CD4-positive, alpha-beta T cell treated with Interleukin-2 at 100 ng/mL for 4 hours (primary cell): ENCODE data around the gene MGMT.

Experiments
- DNase-seq: peaks from one replicate; pipeline ENCODE4 v3.0.0-alpha.2; 2020; ENCODE audit warnings: low spot score

Gene MGMT

DNA sequence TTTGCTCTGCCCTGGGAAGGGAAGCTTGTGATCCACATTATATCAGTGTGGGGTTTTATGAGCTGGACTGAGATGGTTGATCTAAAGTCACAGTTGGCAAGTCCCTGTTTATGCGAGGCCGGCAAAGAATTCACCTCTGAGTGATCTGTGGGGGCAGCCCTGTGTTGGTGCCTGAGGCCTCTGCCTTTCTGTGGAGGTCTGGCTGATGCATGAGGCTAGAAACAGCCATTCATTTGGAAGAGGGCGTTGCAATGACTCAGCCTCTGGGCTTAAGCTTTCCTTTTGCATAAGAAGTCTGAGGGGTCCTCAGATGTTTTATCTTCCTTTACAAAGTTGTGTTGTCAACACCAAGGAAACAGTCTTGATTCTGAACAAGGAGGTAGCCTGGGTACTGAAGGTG is 126.9 kb downstream of the MGMT start:
- no peak for DNase-seq

DNA sequence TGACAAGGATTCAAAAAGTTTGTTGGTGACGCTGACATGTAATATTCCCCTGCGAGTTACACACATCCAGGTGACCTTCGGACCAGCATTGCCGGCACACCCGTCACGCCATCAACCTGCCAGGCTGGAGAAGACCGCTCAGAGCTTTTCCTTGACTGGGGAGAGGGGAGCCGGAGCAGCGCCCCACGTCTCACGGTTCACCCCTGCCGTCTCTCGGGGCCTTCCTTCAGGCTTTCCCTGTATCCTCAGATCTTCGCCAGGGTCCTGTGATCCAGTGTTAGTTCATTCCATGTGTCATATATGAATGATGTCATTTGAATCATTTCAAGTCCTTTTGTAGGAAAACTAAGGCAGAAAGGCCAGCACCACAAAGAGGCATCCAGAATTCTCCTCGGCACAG is 127.8 kb downstream of the MGMT start:
- no peak for DNase-seq

DNA sequence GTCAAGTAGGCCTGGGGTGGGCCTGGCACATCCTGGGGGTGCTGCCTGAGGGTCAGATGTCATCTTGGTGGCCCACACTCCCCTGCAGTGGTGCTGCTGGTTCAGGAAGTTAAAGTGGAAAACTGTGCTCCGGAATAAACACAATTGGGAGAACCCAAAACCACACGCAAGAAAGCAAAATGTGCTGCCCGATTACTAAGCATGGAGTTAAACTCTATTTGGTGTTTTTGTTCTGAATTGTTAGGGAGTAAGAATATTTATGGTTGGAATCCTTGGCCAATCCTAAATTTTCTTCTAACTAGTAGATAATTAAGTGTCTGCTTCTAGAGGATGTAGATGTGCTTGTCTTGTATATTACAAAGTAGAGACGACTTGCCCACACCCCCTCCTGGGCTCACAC is 131.4 kb downstream of the MGMT start:
- no peak for DNase-seq

DNA sequence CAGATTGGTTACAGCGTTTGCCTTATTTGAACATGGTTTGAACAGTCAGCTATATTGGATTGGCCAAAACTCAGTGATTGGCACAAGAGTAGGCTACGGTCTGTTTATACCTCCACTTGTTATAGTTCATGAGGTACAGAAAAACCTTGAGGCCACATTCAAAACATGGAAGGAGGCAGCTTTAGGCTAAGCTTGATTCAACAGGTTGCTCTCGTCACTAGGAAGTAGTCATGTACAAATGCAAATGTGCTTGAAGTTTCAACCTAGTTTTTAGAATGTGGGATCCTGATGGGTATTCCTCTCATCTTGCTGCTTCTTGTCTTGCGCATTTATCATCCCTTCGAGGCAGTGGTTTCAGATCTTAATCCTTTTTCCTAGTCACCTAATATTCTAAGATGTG is 132.1 kb downstream of the MGMT start:
- no peak for DNase-seq

DNA sequence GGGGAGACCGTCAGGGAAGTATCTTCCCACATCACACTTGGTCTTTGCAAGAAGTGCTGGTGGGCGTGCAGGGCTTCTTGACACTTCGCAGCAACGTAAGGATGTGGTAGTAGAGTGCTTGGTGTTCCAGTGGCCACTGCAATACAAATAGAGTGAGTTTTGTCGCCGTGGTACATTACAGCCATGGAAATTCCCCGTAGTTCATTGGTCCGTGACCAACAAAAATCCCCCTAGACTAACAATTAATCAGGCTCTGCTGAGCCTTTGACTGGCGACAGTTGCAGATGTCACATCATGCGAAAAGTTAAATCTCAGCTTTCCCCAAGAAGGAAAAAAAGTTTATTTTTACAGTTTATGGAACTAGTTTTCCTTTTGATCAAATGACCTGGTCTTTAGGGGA is 134.7 kb downstream of the MGMT start:
- no peak for DNase-seq

DNA sequence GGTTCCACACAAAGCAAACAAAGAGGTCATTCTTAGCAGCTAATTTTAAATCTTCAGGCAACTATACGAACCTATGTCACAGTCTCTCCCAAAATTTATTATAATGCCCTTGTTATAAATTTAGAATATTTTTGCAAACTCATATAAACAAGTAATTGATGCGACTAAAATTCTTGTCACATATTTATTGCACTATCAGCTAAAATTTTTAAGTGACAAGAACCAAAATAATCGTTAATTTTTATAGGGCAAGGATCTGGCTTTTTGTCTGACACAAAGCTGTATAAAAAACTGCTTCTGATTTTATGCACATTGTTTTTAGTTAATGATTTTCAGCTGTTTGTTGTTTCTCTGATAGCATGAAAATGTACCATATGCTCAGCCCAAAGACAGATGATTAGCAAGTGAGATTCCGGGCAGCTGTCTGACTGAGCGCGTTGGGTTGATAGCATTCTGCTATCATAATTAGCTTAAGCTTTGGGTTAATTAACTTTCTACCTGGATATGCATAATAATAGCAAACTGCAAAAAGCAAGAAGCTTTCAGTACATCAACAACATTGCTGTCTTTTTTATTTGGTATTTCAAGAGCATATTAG is 136.0 kb downstream of the MGMT start:
- no peak for DNase-seq

DNA sequence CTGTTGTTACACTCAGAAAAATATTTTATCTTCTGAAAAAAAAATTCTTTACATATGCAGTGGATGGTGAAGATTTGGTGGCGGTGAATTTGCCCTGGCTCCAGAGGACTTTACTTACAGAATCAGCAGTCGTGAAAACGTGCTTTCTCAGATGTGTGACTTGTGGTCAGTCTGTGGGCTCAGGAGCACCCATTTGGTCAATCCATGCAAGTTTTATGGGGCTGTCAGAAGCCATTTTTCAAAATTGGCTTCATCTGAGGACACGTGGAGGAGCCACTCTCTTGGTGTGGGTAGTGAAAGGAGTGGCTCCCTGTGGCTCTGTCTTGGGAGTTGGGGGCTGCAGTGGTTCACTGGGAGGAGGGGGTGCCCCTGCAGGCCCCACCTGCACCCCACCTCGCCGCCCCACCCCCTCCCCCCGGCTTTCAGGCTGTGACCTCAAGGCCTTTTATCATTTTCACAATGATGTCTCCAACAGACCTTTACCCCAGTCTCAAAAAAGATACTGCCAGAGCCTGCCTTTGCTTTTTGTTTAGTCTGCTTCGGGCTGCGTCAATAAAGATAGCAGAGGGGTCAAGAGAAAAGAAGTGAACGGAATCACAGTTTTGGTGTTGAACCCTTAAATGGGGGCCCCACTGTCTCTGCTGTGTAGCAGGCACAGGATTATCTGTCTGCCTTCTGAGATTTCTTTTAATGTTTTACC is 137.4 kb downstream of the MGMT start:
- DNase-seq = no peak

DNA sequence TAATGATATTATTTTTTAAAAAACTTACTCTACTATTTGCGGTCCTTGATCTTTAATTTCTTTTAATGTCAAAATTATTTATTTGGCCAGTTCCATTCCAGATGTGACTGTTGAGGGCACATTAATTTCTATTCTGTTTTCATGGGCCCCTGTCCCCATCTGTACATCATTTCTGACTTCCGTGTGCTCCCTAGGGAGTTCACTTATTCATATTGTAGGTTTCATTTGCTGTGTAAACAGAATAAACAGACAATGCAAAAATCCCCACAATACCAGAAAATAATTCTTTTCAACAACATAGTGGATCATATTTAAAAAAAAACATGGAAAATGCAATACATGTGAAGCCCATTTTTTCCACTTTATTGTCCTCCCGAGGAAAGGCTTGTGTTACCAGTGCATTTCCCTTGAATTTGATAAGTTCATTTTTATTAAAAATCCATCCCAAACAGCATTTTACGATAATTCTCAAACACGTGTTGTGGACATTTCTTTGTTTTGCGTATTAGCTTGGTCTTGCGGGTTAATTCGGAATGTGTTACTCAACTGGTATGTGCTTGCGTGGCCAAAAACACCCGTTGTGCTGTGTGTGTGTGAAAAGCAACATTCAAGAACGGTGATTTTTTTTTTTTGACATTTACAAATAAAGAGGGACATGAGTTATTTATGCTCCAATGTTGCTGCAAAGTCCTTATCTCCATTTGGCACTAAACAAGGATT is 138.4 kb downstream of the MGMT start:
- DNase-seq = no peak

DNA sequence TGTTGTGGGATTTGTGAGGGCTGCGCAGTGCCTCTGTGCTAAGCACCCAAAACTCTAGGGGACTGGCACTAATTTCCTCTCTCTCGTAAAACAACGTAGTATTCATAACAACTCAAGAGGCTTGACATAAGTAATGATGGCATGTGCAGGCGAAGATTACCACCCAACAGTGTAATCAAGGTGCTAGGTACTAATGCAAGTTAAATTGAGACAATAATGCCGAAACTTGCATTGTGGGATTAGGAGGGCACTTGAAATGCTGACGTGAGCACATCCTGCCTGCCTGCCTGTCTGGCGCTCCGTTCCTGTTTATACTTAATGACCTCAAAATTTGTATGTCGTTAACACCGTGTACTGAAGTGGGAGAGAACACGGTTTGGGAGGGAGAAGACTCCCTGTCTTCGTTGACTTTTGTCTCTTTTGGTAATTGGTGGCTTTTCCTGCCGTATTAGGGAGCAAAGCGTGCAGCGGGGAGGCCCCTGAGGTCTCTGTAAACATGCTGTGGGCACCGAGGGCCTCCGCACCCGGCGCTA is 139.0 kb downstream of the MGMT start:
- DNase-seq = no peak

DNA sequence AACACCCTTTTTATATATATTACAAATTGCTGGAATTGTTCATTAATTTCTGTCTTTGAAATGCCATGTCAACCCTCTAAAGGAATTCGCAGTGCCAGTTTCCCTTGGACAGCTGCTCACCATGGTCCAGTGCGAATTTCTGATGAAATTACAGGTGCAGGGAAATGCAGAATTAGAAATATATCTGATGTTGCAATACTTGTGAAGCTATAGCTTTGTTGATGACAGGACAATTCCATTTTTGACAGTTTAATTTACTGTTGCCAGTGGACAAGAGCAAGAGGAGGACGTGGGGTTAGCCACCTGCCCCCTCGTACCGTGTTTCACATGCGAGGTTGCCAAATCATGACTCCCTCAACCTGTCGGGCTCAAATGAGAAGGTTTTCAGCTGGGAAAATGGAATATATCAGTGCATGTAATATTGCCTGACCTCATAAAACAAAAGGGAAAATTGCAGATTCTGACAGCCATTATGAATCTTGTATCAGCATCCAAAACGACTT is 140.6 kb downstream of the MGMT start:
- no peak for DNase-seq

DNA sequence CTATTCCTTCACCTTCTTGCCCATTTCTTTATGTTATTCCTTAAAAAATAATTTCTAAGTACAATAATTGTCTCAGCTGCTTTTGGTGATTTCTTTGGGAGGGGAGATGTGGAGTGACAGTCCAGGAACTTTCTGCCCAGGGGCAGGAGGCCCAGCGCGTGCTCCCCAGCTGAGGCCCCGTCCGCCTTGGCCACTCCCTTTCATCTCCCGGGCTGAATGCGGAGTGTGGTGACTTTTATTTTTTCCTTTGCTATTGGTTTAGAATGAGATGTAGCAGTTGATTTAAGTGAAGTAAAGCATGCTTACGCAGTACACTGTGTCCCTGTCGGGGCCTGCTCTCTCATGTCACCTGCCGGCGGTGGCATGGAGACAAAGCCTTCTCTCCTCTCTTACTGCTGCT is 141.6 kb downstream of the MGMT start:
- no peak for DNase-seq

DNA sequence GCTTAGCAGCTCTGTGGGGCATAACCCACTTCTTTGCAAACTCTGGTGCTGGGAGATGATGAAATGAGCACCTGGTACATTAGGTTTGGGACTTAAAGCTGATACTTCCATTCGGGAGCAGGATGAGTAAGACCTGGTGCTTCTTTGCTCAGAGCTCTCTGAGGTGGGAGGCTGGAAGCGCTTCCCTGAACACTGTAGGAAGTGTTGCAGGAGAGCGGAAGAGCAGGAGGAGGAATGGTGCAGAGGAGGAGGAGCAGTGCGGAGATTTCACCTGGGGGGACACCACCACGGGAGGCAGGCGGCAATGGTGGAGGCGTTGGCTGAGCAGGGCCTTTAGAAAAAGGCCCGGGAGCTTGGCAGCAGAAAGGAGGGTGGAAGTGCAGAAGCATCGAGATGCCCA is 142.5 kb downstream of the MGMT start:
- DNase-seq = no peak

DNA sequence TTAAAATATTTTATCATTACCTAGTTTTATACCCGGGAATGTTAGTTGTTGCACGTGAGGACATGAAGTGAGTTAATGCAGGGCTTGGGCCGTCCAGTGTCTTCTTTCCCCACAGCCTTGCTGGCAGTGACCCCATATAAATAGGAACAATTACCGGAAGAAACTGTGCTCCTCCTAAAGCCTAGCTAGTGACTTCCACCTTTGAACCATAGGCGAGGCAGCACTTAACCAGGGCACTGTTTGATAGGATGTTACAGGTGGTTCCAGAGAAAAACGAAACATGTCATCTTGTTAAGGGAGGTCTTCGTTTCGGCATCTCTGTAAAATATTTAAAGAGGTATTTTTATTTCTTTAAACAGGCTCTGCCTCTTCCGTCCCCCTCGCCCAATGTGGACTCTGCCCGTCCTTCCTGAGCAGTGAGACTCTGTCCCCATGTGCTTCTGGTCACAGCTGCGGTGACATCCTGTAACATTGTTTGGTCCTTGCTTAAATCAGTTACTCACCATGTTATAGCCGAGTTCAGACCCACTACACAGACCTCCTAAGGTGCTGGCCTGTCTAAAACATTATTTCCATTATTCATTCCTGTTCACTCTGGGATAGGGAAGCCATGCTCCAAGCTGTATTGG is 145.6 kb downstream of the MGMT start:
- no peak for DNase-seq

DNA sequence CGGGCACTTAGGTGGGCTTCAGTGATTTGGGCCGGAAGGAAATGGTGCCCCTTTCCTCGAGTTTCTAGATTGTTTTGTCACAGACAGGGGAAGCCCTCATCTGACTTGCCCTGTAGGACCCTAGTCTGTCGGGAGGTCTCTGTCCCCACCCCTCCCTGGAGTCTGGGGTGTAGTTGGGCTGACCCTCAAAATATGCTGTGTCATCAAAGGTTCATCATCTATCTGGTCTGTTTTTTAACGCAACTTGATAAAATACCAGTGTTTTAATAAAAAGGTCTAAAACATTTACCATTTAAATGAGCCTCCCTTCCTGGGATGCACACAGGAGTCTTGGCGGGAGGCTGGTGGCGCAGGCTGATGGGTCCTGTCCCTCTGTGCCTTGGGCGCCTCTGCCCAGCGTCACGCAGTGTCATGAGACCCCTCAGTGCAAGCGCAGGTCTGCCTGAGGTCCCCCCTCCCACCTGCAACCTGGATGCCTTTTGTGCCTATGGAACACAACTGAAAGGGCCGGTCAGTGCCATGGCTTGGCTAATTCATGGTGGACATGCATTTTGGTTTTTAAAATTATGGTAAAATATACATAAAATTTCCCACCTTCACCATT is 146.4 kb downstream of the MGMT start:
- DNase-seq = no peak

DNA sequence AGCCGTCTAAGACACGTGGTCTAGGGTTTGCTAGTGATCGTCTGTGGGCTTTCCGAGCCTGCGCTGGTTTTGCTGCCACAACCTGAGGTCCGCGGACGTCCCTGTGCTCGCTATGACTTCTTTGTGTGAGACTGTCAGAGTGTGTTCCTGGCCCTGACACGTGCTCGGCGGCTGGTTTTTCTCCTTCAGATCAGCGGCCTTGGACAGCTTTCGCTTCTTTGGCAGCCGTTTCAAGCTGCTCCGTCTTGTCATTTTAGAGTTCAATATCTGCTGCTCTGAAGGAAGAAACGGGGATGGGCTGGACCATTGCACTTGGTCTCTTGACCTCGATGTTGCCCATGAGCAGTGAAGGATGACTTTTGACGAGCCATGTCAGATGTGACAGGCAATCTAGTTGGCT is 147.3 kb downstream of the MGMT start:
- no peak for DNase-seq

DNA sequence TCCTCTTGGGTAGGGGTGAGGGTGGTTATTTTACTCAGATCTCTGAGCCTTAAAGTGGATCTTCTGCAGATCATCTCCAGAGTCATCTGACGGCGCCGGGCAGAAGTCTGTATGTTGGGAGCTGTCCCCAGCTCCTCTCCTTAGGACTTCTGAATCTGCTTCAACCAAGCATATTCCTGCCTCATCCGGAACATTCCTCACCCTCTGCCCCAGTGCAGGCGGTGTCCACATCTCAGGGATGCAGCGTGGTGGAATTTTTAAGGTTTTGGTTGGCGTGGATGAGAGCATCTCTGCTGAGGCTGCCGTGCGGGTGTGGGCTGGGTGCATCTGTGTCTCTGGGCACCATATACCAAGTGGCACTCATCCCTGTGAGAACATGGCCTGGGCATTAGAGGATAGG is 148.3 kb downstream of the MGMT start:
- no peak for DNase-seq

DNA sequence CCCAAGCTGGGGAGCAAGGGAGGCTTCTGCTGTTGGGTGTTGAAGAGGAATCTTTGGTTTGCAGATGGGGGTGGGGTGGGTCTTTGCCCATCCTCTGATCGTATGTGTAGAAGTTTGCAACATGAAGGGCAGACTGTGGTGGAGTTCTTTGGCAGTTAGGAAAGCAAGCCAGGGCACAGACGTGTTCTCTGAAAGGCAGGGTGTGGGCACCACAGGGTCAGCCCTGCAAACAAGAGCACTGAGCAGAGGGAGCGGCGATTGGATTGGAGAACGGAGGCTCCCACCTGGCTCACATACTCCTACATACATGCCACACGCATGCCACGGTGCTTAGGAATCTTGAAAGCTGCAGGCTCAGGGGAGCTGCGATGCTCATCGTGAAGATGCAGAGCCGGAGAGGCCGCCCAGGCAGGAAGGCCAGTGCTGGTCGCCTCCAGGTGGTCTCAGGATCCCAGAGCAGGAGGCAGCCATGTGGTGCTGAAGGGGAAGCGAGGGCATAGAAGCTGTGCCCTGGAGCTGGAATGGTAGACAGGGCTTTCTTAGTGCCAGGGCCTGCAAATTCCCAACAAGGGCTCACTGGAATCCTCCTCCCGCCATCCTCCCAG is 149.0 kb downstream of the MGMT start:
- no peak for DNase-seq

DNA sequence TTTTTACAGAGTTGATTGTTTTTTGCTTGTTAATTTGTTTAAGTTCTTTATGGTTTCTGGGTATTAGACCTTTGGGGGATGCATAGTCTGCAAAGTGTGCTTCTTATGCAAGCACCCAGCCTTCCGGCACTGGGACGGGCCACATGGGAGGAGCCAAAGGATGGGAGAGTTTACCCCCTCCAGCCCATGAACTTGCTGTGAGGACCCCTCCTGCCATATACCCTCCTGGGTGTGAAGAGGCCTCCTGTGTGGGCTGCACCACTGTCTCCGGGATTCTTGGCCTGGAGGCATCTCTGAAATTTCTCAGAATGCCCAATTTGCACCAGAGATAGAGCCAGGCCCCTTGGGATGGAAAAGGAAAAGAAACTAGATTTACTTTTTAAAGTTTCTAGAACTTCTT is 150.7 kb downstream of the MGMT start:
- no peak for DNase-seq

DNA sequence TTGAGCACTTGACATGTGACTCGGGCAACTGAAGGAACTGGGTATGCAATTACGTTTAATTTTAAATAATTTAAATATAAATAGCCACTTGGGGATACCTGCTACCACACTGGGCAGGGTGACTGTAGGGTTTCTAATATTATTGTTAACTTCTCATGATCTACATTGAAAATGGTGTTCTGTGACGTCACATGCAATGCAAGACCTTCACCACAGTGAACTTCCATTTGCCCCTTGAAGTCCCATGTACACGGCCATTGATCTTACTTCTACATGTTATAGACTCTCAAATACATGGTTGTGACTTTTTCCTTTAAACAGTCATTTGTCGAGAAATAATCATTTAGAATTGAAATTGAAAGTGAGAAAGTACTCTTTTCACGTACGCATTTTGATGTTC is 154.0 kb downstream of the MGMT start:
- no peak for DNase-seq

DNA sequence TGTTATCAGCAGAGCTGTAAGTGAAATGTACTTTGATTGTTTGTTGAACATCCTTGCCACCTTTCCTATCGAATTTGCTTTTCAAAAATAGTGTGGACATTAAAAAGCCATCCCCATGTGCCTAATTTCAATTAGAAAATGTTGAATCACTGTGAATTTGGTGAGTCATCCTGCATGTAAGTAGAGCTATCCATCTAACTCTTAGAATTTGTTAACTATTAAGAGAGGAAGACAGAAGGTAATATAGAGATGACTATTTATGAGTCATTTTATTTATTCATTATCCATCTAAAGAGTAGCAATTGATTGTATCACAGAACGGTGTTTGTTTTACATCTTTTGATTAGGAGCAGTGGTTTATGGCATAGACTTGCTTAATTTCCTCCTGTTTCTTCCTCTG is 154.7 kb downstream of the MGMT start:
- no peak for DNase-seq

DNA sequence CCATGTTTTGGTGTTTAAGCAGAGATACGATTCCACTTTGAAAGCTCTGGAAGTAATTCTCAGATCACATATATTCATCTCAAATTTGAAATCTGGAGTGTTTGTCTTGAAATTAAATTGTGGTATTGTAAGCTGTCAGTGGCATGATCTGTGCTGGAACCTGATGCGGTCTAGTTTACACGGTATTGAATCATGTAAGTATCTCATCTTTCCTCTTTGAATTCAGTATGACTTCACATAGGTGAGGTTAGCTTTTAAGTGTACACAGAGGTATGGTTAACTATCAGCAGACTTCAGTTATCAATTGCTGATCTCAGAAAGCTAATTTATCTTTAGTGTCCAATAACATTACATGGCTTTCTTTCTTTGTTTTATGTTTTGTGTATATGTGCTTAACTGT is 155.2 kb downstream of the MGMT start:
- DNase-seq = no peak

DNA sequence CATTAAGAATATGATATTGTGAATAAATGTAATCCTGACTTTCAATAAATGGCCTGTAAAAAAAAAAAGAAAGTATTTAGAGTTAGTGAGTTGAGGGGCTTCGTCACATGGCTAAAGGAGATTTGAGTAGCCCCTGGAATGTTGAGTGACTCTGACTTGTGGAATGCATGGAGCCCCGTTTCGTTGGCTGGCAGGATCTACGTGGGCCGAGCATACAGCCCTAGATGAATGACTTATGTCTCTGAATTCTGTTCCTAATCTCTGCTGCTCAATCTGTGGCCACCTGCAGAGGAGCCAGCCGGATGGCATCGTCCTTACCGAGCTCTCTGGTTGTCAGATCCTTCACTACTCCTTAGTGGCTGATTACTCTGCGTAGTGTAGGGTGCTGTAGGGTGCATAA is 155.7 kb downstream of the MGMT start:
- DNase-seq = no peak
